Endothelial cell of umbilical vein (primary cell): ENCODE measurements around the gene CROCC2.

Experiments used
- CTCF ChIP-seq, 2 donors: IDR thresholded peaks; 1 replicate in 1 of 2; 2 replicates in 1 of 2; pipeline ENCODE4 v1.5.1; 2011; ENCODE audit warnings: low read length in 2 of 2, mild to moderate bottlenecking in 2 of 2, moderate library complexity in 2 of 2, control low read depth in 1 of 2, inconsistent platforms in 1 of 2, low read depth in 1 of 2; ENCODE audit not compliant: insufficient read depth in 1 of 2; ENCODE audit errors: extremely low read depth in 1 of 2
- EZH2 ChIP-seq: IDR thresholded peaks from 2 replicates; pipeline ENCODE4 v1.6.1; 2012; ENCODE audit warnings: borderline replicate concordance, low read depth, mild to moderate bottlenecking, moderate library complexity, low read length, inconsistent platforms; ENCODE audit not compliant: severe bottlenecking

DNA sequence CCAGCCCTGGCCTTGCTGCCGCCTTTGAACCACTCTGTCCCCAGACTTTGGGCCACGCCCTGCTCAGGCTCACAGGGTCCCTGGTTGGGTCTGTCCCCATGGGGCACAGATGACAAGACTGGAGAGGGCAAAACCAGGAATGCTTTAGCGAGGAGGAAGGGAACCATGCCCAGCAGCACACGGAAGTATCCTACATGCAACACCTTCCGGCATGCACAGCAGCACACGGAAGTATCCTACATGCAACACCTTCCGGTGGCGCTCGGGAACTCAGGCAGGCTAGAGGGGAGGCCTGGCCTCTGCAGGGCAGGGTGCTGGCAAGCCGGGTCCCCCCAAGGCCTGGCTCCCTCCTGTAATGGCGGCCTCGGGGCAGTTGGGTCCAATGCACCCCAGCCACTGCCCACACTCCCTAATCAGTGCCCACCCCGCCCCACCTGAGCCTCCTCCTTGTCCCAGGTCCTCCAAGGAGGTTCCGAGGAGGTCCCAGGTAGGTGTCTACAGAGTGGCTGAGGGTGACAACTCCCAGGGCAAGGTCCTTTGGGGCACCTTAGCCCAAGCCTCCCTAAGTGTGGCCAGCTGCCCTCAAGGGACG lies 58.7 kb downstream of the CROCC2 start:
- TF ChIP-seq CTCF (IDR thresholded peaks at IDR 0.05; ENCODE audit: extremely low read depth in 1 of 2, insufficient read depth in 1 of 2, low read depth in 1 of 2, low read length in 2 of 2) (no peak), EZH2 (no peak)
